ENCODE measurements around the gene CHTF18. TPM values are rescaled to one million over a fixed set of nuclear protein-coding genes. Genes with fewer than 3 reads are reported as not detected.
A peak's percentile ranks its signal among the peaks of the same experiment; 100 is the strongest.

CHTF18 gene
- total RNA-seq, 6 donors from 2014 or later: 4.1 to 39.8 (median 17.9) TPM

- Histone ChIP-seq H3K36me3 (no peaks in the 10 kb centered on the region), H3K27ac (no peak overlapping the region), H3K27me3 (no peaks in the 10 kb centered on the region), H3K9me3 (no peaks in the 10 kb centered on the region), H3K4me3 (no peak overlapping the region), H3K4me1 (no peaks in the 10 kb centered on the region)
- TF ChIP-seq CTCF (IDR thresholded peaks at IDR 0.05): no peak
- no peak for TF ChIP-seq EP300 (IDR thresholded peaks at IDR 0.05)
- TF ChIP-seq POLR2A (IDR thresholded peaks at IDR 0.05): no peak
- no peak for TF ChIP-seq POLR2AphosphoS5 (IDR thresholded peaks at IDR 0.05)
- ATAC-seq (ENCODE audit: low FRiP score in 2 of 2) (no peak), DNase-seq (peak in 1 of 2 donors; percentile 82)
- WGBS, 2 donors: 92 to 94% methylated on average over 30 to 34 of the region's 48 CpGs
Observed at GRCh38 chr16:844638-845350, 56.4 kb downstream of the CHTF18 start.

GRCh38 chr16:845351-845745 is 56.9 kb downstream of the CHTF18 start:
- no peaks in the 10 kb centered on the region for H3K4me1 ChIP-seq
- TF ChIP-seq POLR2A (IDR thresholded peaks at IDR 0.05): no peak
- no peak for TF ChIP-seq POLR2AphosphoS5 (IDR thresholded peaks at IDR 0.05)
- no peak for TF ChIP-seq EP300 (IDR thresholded peaks at IDR 0.05)
- no peak for TF ChIP-seq CTCF (IDR thresholded peaks at IDR 0.05)
- no peak overlapping the region for H3K4me3 ChIP-seq
- ATAC-seq (ENCODE audit: low FRiP score in 2 of 2) (no peak), DNase-seq (peak in 1 of 2 donors; percentile 58)
- no peaks in the 10 kb centered on the region for H3K27me3 ChIP-seq
- H3K27ac ChIP-seq: no peak overlapping the region
- WGBS, 2 donors: 53 to 77% methylated on average over 21 to 26 of the region's 26 CpGs
- H3K9me3 ChIP-seq: no peaks in the 10 kb centered on the region
- no peaks in the 10 kb centered on the region for H3K36me3 ChIP-seq

GRCh38 chr16:847151-847550 is 58.7 kb downstream of the CHTF18 start:
- no peaks in the 10 kb centered on the region for H3K36me3 ChIP-seq
- no peak overlapping the region for H3K27ac ChIP-seq
- no peaks in the 10 kb centered on the region for H3K9me3 ChIP-seq
- no peak overlapping the region for H3K4me3 ChIP-seq
- no peak for TF ChIP-seq CTCF (IDR thresholded peaks at IDR 0.05)
- TF ChIP-seq POLR2AphosphoS5 (IDR thresholded peaks at IDR 0.05): no peak
- TF ChIP-seq POLR2A (IDR thresholded peaks at IDR 0.05): no peak
- TF ChIP-seq EP300 (IDR thresholded peaks at IDR 0.05): no peak
- WGBS, 2 donors: 91 to 94% methylated on average over 10 of the region's 10 CpGs
- ATAC-seq (ENCODE audit: low FRiP score in 2 of 2): no peak
- H3K27me3 ChIP-seq: no peaks in the 10 kb centered on the region
- H3K4me1 ChIP-seq: no peaks in the 10 kb centered on the region
- DNase-seq: no peak

Small RNA genes lying within 50 kb of the gene (small RNA-seq; reads per million reads assigned to genes)
- 0 reads per million in 4 donors for gene MIR662

Other genes with a start within 250 kb of the CHTF18 start
- not detected for gene PRR35, start 228.2 kb upstream of the CHTF18 start, total RNA-seq
- 1 to 10 TPM; 1.2 to 7.8 (median 3.3) TPM for gene NHLRC4, start 221.6 kb upstream of the CHTF18 start, total RNA-seq
- gene PIGQ, start 218.7 kb upstream of the CHTF18 start, total RNA-seq: 100 to 1,000 TPM in 2 of 6 donors, 10 to 100 TPM in 4; 42.7 to 153 (median 79.6) TPM
- gene RAB40C, start 198.6 kb upstream of the CHTF18 start, total RNA-seq: 100 to 1,000 TPM in 1 of 6 donors, 10 to 100 TPM in 5; 40.5 to 101 (median 61.5) TPM
- gene WFIKKN1, start 157.6 kb upstream of the CHTF18 start, total RNA-seq: 10 to 100 TPM in 1 of 6 donors, 1 to 10 TPM in 5; 1.7 to 16.8 (median 5.8) TPM
- gene METTL26, start 152.3 kb upstream of the CHTF18 start, total RNA-seq: 100 to 1,000 TPM in 4 of 6 donors, 10 to 100 TPM in 2; 69.5 to 210 (median 111) TPM
- gene MCRIP2, start 146.8 kb upstream of the CHTF18 start, total RNA-seq: 10 to 100 TPM; 34.9 to 85.7 (median 53.3) TPM
- 100 to 1,000 TPM in 1 of 6 donors, 10 to 100 TPM in 5; 18.8 to 174 (median 34.1) TPM for gene WDR90, start 139.3 kb upstream of the CHTF18 start, total RNA-seq
- 100 to 1,000 TPM in 4 of 6 donors, 10 to 100 TPM in 2; 53.0 to 535 (median 107) TPM for gene RHOT2, start 120.5 kb upstream of the CHTF18 start, total RNA-seq
- gene RHBDL1, start 112.9 kb upstream of the CHTF18 start, total RNA-seq: 1 to 10 TPM in 2 of 6 donors, under 1 TPM in 3, not detected in 1; 0.59 to 2.1 (median 0.76) TPM
- 100 to 1,000 TPM; 101 to 186 (median 118) TPM for gene STUB1, start 108.2 kb upstream of the CHTF18 start, total RNA-seq
- 100 to 1,000 TPM in 1 of 6 donors, 10 to 100 TPM in 5; 60.0 to 109 (median 65.5) TPM for gene JMJD8, start 104.3 kb upstream of the CHTF18 start, total RNA-seq
- gene WDR24, start 98.2 kb upstream of the CHTF18 start, total RNA-seq: 10 to 100 TPM in 5 of 6 donors, 1 to 10 TPM in 1; 8.3 to 20.6 (median 14.3) TPM
- gene FBXL16, start 82.8 kb upstream of the CHTF18 start, total RNA-seq: 1 to 10 TPM; 1.0 to 8.1 (median 4.1) TPM
- gene METRN, start 73.5 kb upstream of the CHTF18 start, total RNA-seq: 10 to 100 TPM; 22.0 to 56.0 (median 40.8) TPM
- gene ANTKMT, start 67.5 kb upstream of the CHTF18 start, total RNA-seq: 10 to 100 TPM; 38.7 to 69.7 (median 55.7) TPM
- gene CCDC78, start 62.2 kb upstream of the CHTF18 start, total RNA-seq: 10 to 100 TPM in 5 of 6 donors, 1 to 10 TPM in 1; 3.5 to 69.1 (median 23.3) TPM
- 10 to 100 TPM in 5 of 6 donors, 1 to 10 TPM in 1; 4.0 to 43.0 (median 13.5) TPM for gene HAGHL, start 61.5 kb upstream of the CHTF18 start, total RNA-seq
- 10 to 100 TPM; 27.8 to 96.4 (median 33.1) TPM for gene CIAO3, start 47.6 kb upstream of the CHTF18 start, total RNA-seq
- 100 to 1,000 TPM in 4 of 6 donors, 10 to 100 TPM in 2; 47.8 to 275 (median 121) TPM for gene MSLN, start 27.9 kb upstream of the CHTF18 start, total RNA-seq
- gene RPUSD1, start 239 bp upstream of the CHTF18 start, total RNA-seq: 10 to 100 TPM; 14.5 to 43.0 (median 20.8) TPM
- not detected for gene GNG13, start 12.1 kb downstream of the CHTF18 start, total RNA-seq
- gene LMF1, start 182.4 kb downstream of the CHTF18 start, total RNA-seq: 100 to 1,000 TPM in 1 of 6 donors, 10 to 100 TPM in 5; 20.3 to 147 (median 28.2) TPM
- gene SOX8, start 193.2 kb downstream of the CHTF18 start, total RNA-seq: 1 to 10 TPM in 2 of 6 donors, under 1 TPM in 4; 0.14 to 1.1 (median 0.57) TPM